CD4-positive, alpha-beta T cell treated with Interleukin-21 for 1 hour (primary cell): ENCODE data around the gene TMBIM1.

Experiments used
- DNase-seq: peaks from one replicate; pipeline ENCODE4 v3.0.0-alpha.2; 2020

The TMBIM1 gene

GRCh38 chr2:218271487-218271797, 20.9 kb downstream of the TMBIM1 start:
- DNase-seq = no peak

DNA sequence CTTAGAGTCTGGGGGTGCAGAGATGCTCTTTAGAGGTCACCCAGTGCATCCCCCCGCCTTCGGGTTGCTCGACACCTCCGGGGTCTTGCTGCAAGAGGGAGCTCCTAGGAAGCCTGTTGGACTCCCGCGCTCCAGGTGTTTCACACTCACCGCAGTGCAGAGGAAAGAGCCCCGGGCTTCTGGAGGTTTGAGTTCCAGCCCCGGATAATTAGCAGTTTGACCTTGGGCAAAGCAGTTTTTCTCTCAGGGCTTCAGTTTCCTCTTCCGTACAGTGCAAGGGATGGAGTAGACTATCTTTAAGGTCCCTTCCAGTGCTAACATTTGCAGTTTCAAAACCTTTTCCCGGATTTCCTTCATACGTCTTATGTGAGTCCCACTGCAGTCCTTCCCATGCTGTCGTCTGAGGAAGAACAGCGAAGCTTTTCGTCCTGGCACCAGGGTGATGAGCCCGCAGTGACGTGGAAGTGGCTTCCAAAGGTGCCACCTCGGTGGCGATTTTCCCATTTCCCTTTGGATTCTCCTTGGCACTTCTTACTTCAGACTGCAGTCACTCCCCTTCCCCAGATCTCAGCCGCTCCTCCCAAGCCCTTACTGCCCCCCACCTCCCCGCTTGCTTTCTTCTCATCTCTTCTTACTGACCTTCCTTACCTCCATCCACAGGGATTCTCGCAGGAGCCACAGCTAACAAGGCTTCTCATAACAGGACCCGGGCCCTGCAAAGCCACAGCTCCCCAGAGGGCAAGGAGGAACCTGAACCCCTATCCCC, 21.4 kb downstream of the TMBIM1 start:
- DNase-seq = no peak

DNA sequence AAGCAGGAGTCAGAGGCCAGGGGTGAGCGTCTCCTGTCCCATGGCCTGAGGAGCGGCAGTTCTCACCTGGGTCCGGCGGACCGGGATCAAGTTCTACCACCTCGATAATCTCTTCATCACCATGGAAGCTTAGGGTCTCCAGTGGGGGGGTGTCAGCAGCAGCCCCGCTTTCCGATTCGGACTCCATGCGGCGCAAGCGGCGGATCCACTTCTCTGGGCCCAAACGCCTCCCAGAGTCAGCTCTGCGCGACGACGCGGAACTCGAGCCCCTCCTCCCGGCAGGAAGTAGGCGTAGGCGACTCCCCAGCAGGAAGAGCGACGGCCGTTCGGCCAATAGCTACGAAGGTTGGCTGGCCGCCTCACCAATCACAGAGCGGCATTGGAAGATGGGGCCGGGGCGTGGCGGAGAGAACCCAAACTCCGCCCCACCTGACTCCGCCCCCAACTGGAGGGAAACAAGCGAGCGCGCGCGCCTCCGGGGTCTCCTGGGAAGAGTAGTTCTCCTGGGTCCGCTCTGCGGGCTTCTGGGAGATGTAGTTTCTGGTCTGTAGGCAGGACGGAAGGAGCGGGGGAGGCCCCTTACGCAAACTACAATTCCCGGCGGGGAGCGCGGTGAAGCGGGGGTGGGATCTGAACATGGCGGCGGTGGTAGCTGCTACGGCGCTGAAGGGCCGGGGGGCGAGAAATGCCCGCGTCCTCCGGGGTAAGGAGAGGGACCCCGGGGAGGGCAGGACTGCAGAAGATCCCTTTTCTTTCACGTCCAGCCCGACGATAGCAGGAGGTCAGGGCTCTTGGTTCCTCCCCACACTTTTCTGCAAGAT, 22.2 kb downstream of the TMBIM1 start, which contains the start of the genes AAMP and PNKD:
Gene AAMP (minus strand): TSS at position 238 of the 821 bp plus-strand sequence. CDS start 51 bp downstream, at position 187.
Gene PNKD (plus strand): TSS at position 620 of the 821 bp plus-strand sequence. CDS start 17 bp downstream, at position 637.
- DNase-seq = peak; percentile 100

GRCh38 chr2:218267259-218267658, 25.0 kb downstream of the TMBIM1 start:
- no peak for DNase-seq

- DNase-seq = no peak
Measured at GRCh38 chr2:218266316-218266979, 25.9 kb downstream of the TMBIM1 start.

GRCh38 chr2:218265626-218266025, 26.7 kb downstream of the TMBIM1 start:
- DNase-seq = no peak

DNA sequence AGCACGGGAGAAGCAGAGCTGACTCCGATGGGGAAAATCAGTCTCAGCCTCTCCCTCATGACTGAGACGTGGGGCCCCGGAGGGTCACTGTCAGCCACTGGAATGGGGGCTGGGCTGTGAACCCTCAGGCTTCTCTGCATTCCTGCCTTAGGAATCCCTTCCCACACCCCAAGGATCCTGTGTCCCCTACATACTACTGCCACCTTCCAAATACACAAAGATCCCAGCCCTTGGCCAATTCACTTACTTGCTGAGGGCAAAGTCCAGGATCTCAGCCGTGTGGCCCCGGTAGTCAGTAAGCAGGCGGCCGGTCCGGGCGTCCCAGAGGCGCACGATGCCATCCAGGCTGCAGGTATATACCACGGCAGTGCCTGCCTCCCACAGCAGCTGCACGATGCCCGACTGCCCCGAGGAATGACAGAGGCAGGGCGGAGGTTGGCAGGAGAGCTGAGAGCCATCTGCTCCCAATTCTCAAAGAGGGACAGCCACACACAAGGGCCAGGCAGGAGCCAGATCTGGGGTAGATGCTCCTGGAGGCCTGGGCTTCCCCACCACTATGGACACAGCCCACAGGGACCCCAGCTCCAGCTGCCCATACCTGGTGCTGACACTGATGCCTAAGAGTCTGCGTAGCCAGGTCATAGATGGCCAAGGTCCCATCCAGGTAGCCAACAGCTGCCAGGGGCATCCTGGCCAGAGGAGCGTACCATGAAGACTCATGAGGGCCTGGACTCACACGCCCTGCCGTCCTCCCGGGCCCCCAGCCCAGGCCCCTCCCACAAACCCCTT, 27.3 kb downstream of the TMBIM1 start:
- DNase-seq = no peak

DNA sequence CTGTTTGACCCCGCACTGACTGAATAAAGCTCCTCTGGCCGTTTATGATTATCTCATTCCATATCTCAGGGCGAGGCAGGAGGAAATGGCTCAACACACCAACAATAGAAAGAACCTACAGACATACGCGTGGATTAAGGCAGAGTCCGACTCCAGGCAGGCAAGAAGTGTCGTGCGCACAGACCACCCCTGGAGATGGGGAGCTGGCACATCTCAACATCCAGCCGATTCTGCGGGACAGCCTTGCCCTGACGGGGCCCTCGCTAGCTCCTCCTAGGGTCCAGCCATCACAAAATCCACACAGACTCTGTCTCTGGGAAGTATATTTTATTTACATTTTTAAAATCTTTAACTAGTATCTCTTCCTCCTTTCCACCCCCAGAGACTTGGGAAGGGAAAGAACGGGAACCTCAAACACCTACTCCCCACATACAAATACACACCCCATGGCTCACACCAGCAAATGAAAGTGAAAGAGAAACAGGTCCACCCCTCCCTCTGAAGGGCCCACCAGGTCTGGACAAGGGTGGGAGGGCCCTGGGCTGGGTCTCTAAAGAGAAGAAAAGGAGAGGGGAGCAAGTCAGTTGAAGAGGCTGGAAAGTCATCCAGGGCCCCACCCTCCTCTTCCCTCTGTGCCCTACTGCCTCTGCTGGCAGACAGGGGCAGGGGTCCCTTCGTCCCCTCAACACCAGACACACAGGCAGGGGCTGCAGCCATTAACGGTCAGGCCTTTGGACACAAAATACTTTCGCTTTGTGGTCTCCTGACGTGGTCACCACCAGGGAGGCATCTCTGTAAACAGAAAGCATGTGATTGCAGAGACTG, 28.3 kb downstream of the TMBIM1 start:
- peak; percentile 18 for DNase-seq

- no peak for DNase-seq
Measured at GRCh38 chr2:218262631-218263586, 29.4 kb downstream of the TMBIM1 start.

GRCh38 chr2:218262237-218262600, 30.1 kb downstream of the TMBIM1 start:
- DNase-seq = no peak

DNA sequence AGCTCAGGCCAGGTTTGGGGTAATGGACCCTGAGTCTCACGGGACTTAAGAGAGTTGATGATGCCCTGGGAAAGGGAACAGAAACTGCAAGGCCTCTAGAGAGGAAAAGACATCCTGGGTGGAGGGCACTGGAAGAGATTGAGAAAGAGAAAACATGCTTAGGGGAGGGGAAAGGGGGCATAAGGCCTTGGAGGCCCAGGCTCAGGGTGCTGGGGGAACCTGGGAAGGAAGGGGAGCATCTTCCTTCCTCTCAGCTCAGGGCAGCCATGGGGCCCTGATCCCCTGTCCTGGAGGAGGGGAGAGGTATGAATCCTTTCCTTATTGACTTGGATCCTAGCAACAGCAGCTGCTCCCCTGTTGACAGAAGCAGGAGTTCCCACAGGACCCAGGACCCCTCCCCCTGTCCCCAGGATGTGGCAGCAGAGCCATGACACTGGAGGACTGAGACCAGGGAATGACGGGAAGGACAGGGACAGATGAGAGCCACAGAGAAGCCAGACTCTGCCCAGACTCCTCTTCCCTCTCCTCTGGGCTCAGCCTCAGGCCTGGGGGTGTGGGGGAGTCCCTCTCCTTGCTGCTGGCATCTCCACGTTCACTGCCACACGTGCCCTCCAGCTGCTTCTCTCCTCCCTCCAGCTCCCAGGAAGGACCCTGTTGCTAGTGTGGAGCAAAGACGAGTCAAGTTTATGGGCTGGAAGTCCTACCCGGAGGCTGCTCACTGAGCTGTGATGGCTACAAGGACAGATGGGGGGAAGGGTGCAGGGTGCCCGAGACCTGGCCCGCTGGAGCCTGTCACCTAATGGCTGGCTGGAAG, 30.7 kb downstream of the TMBIM1 start:
- no peak for DNase-seq

GRCh38 chr2:218260742-218261422, 31.4 kb downstream of the TMBIM1 start, which contains the start of gene GPBAR1:
TSS of gene GPBAR1 (plus strand) at chr2:218261015. CDS start at chr2:218262725, 1,710 bp downstream.
- no peak for DNase-seq

GRCh38 chr2:218260166-218260565, 32.1 kb downstream of the TMBIM1 start:
- DNase-seq = no peak

GRCh38 chr2:218259099-218259961, 33.0 kb downstream of the TMBIM1 start:
- no peak for DNase-seq

DNA sequence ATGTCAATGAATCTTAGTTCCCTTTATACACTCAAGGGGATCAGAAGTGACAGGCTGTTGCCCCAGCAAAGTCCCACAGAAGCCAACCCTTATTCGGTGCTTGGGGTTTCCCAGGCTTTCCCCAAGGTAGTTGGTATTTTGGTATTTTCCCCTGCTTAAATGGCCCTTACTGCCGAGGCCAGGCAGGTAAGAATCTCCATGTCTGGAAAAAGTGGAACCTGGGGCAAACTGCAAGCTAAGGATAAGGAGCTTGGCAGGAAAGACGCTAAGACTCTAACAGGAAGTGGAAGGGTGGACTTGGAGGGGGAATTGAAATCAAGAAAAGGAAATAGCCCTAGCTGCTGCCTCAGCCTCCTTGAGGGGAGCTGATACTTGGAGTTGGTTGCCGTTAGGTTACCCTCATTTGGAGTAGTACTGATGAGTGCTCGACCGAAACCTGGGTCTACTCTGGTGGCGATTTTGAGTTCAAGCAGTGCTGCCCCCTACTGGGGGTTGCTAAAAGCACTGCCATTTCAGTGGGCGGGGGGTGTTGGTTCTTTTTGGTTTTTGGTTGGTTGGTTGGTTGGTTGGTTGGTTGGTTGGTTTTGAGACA, 34.8 kb downstream of the TMBIM1 start:
- peak; percentile 79 for DNase-seq

- DNase-seq = no peak
Measured at GRCh38 chr2:218256612-218257350, 35.5 kb downstream of the TMBIM1 start.

DNA sequence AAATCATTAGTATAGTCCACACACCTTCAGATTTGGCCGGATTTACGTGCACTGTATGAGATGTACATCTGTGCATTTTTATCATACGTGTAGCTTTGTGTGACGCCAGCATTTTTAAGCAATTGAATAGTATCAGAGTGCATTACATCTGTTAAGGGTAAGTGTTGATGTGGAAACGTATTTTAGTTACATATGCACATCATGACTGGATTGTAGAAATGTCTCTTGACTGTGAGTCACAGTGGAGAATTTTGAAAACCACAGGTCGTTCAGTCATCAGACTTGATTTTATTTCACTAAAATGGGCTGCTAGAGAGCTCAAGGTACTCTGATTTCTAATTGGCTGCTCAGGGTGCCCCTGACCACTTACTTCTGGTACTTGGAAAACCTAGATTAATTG, 36.9 kb downstream of the TMBIM1 start:
- DNase-seq = no peak
